ENCODE results near the gene MOB3A. TPM values are rescaled to one million over a fixed set of nuclear protein-coding genes. Genes with fewer than 3 reads are reported as not detected.

Gene MOB3A
- total and polyA plus RNA-seq, 10 of the 15 experiments (the other 5 are each of a cell fraction or from before 2014, with no cell fraction given) = 7.5 to 229 (median 79.4) TPM

- TF ChIP-seq MLLT1 (IDR thresholded peaks at IDR 0.05) (peak; percentile 26; the same call in 1 of the 2 replicates), IRF3 (IDR thresholded peaks at IDR 0.05) (no peak), HDGF (IDR thresholded peaks at IDR 0.05) (no peak)
Observed at GRCh38 chr19:2037651-2038255, 58.4 kb downstream of the MOB3A start (continued).

- POLR2A ChIA-PET = interaction anchor here (0.6 to 1.1 kb wide), 3 partner anchors 8 to 77 kb away, joined by 3 to 4 read pairs (median 3); no protein-coding TSS in a partner anchor
- Histone ChIP-seq H3K27ac (ENCODE audit: control insufficient read depth, insufficient read depth) (no peak overlapping the region), H3K9ac (ENCODE audit: control insufficient read depth, insufficient read depth, low read length) (no peak overlapping the region), H3K27me3 (replicated peaks in 1 of 2; ENCODE audit: control insufficient read depth in 2 of 2, insufficient read depth in 2 of 2, low read length in 1 of 2) (no peaks in the 10 kb centered on the region), H4K20me1 (ENCODE audit: control insufficient read depth, insufficient read depth) (no peaks in the 10 kb centered on the region), H3K4me1 (ENCODE audit: control insufficient read depth, insufficient read depth, low read length) (peaks cover 14% of the 10 kb centered on the region), H3K9me3 (replicated peaks; ENCODE audit: control insufficient read depth, insufficient read depth, low read length) (peaks cover 5% of the 10 kb centered on the region; the same call in 2 of the 3 replicates), H3K36me3 (ENCODE audit: control insufficient read depth in 2 of 2, insufficient read depth in 2 of 2, low read length in 1 of 2) (peaks cover 12 to 24% of the 10 kb centered on the region in 2 experiments), H3K79me2 (ENCODE audit: control insufficient read depth, insufficient read depth, low read length) (peaks cover 7% of the 10 kb centered on the region), H3K4me3 (no peak overlapping the region), H3K4me2 (ENCODE audit: control insufficient read depth, insufficient read depth) (no peak overlapping the region), H2AFZ (ENCODE audit: control insufficient read depth, low read depth, low read length) (no peak overlapping the region)
- intact Hi-C loops (cut with micrococcal nuclease; ENCODE audit: unreplicated experiment) = no loop called here
- FAIRE-seq = no peak
- RAD21 ChIA-PET (ENCODE audit: unreplicated experiment) = no interaction called here
- DNase-seq (ENCODE audit: low read depth, low spot score) = no peak
- no peak for TF ChIP-seq ATF2 (IDR thresholded peaks at IDR 0.05; ENCODE audit: low read length)
- no peak for TF ChIP-seq FOXM1 (IDR thresholded peaks at IDR 0.05; ENCODE audit: low read depth, low read length)
- TF ChIP-seq MLLT1 (IDR thresholded peaks at IDR 0.05) = no peak
- no peak for TF ChIP-seq PML (IDR thresholded peaks at IDR 0.05; ENCODE audit: low read length)
- no peak for TF ChIP-seq BMI1 (IDR thresholded peaks at IDR 0.05; ENCODE audit: borderline replicate concordance)
- TF ChIP-seq RB1 (IDR thresholded peaks at IDR 0.05; ENCODE audit: borderline replicate concordance) = no peak
- TF ChIP-seq MYB (IDR thresholded peaks at IDR 0.05; ENCODE audit: borderline replicate concordance, low read depth, low read length) = no peak
- TF ChIP-seq TARDBP (IDR thresholded peaks at IDR 0.05; ENCODE audit: borderline replicate concordance) = no peak
- no TSS peak for BruUV-seq (replicated peaks)
- CTCF ChIA-PET = interaction anchor here (1.7 kb wide), 1 partner anchor 33 kb away, joined by 7 read pairs; no protein-coding TSS in a partner anchor
- ATAC-seq = no peak
- in situ Hi-C loops (cut with MboI) = no loop called here
- 85% methylated on average over 6 of the region's 8 CpGs for WGBS (ENCODE audit: insufficient coverage, insufficient replicate concordance, low lambda C conversion rate, missing lambda C conversion rate)
- SMC1A ChIA-PET (ENCODE audit: uncharacterized antibody, unreplicated experiment) = no interaction called here
Observed at GRCh38 chr19:2036424-2036823, 59.7 kb downstream of the MOB3A start.

Data from GM12878 (cell line).